ENCODE data around the gene IL11.

GRCh38 chr19:55384920-55385723 lies 14.9 kb upstream of the IL11 start:
- TF ChIP-seq REST (IDR thresholded peaks at IDR 0.05; ENCODE audit: low read depth) (no peak), MAX (IDR thresholded peaks at IDR 0.05) (no peak), TCF12 (IDR thresholded peaks at IDR 0.05; ENCODE audit: low read depth) (no peak), TAF1 (IDR thresholded peaks at IDR 0.05; ENCODE audit: low read depth) (no peak), NFIC (IDR thresholded peaks at IDR 0.05) (no peak), FOXM1 (IDR thresholded peaks at IDR 0.05; ENCODE audit: borderline replicate concordance, low read depth) (no peak), EP300 (IDR thresholded peaks at IDR 0.05; ENCODE audit: borderline replicate concordance) (no peak)

All from Ishikawa (cell line).